Endodermal cell (in vitro differentiated cells): ENCODE data around the gene DPM1. TPM values are rescaled to one million over a fixed set of nuclear protein-coding genes. Genes with fewer than 3 reads are reported as not detected.

Experiments
- DNase-seq: peaks from one replicate; pipeline ENCODE4 v3.0.0-alpha.2; 2017
- H3K27ac ChIP-seq: 2 replicates; pipeline ENCODE4 v1.5.1; 2013; ENCODE audit warnings: mild to moderate bottlenecking, low read depth, low read length, moderate library complexity
- H3K27me3 ChIP-seq: 2 replicates; pipeline ENCODE4 v1.6.1; 2013; ENCODE audit warnings: mild to moderate bottlenecking, low read length, moderate library complexity; ENCODE audit not compliant: insufficient read depth, control insufficient read depth, poor library complexity, severe bottlenecking
- H3K36me3 ChIP-seq: 2 replicates; pipeline ENCODE4 v1.7.0; 2013; ENCODE audit warnings: mild to moderate bottlenecking, low read length, moderate library complexity; ENCODE audit not compliant: control insufficient read depth, insufficient read depth
- H3K4me1 ChIP-seq: one replicate; pipeline ENCODE4 v1.7.0; 2013; ENCODE audit warnings: low read length; ENCODE audit not compliant: control insufficient read depth, insufficient read depth
- H3K4me3 ChIP-seq: 2 replicates; pipeline ENCODE4 v1.5.1; 2013; ENCODE audit warnings: mild to moderate bottlenecking, low read length, moderate library complexity
- H3K9ac ChIP-seq: 2 replicates; pipeline ENCODE4 v1.6.1; 2013; ENCODE audit warnings: mild to moderate bottlenecking, low read length, moderate library complexity; ENCODE audit not compliant: poor library complexity, severe bottlenecking; ENCODE audit errors: extremely low read depth
- H3K9me3 ChIP-seq: 2 replicates; pipeline ENCODE4 v1.6.1; 2013; ENCODE audit warnings: mild to moderate bottlenecking, low read length, moderate library complexity; ENCODE audit not compliant: control insufficient read depth
- H3K27ac Mint-ChIP-seq: 2 replicates; pipeline ENCODE4 v1.8.0; 2020; ENCODE audit warnings: mixed read lengths
- H3K27me3 Mint-ChIP-seq: 2 replicates; pipeline ENCODE4 v1.8.0; 2021; ENCODE audit warnings: mild to moderate bottlenecking, mixed read lengths; ENCODE audit not compliant: insufficient read depth
- H3K36me3 Mint-ChIP-seq: 2 replicates; pipeline ENCODE4 v1.8.0; 2020; ENCODE audit warnings: low read depth, mixed read lengths
- H3K4me1 Mint-ChIP-seq: 2 replicates; pipeline ENCODE4 v1.8.0; 2020; ENCODE audit warnings: mixed read lengths
- H3K4me3 Mint-ChIP-seq: 2 replicates; pipeline ENCODE4 v1.8.0; 2020; ENCODE audit warnings: mild to moderate bottlenecking, moderate library complexity, mixed read lengths
- H3K9me3 Mint-ChIP-seq: 2 replicates; pipeline ENCODE4 v1.8.0; 2020; ENCODE audit warnings: mild to moderate bottlenecking, mixed read lengths
- CTCF ChIP-seq: fragments of 200-600 bp; sonication (generic); conservative IDR thresholded peaks from 2 replicates; pipeline ENCODE4 v1.5.0; 2021; ENCODE audit warnings: antibody characterized with exemption, mild to moderate bottlenecking
- WGBS, 2 experiments: methylation state at CpG; one replicate each; pipeline versions ENCODE4 v1.1.5 to v1.1.7; 2013; ENCODE audit warnings: missing lambda C conversion rate in 2 of 2, mixed read lengths in 1 of 2; ENCODE audit not compliant: insufficient coverage in 1 of 2, insufficient read length in 1 of 2; 5-methylcytosine and 5-hydroxymethylcytosine counted together
- total RNA-seq, 2 donors: library from RNA; stranded (reverse); fragmentation: NEBNext Ultra II Directional in 1 of 2; extraction: Animal tissue kit (Norgen Biotek cat#: 25700) in 1 of 2; gene quantifications; 2 replicates in 1 of 2; 3 replicates in 1 of 2; pipeline ENCODE4 v1.2.1, GENCODE V29; 2021

Gene DPM1
- total RNA-seq, 2 donors from 2014 or later: 54.9 to 58.8 TPM

GRCh38 chr20:50953821-50954220 lies 4.5 kb downstream of the DPM1 start:
- no peaks in the 10 kb centered on the region for H3K27me3 Mint-ChIP-seq

GRCh38 chr20:50953196-50953595 lies 5.1 kb downstream of the DPM1 start:
- peaks cover 44% of the 10 kb centered on the region for H3K36me3 Mint-ChIP-seq
- peaks cover 68% of the 10 kb centered on the region for H3K36me3 ChIP-seq
- no peak overlapping the region for H3K27ac ChIP-seq
- no peak for DNase-seq
- H3K27ac Mint-ChIP-seq: no peak overlapping the region
- no peaks in the 10 kb centered on the region for H3K9me3 ChIP-seq
- no peak for TF ChIP-seq CTCF
- peaks cover 18% of the 10 kb centered on the region for H3K4me1 Mint-ChIP-seq
- H3K9me3 Mint-ChIP-seq: no peaks in the 10 kb centered on the region
- no peak overlapping the region for H3K4me3 Mint-ChIP-seq
- no peaks in the 10 kb centered on the region for H3K4me1 ChIP-seq
- WGBS, 2 experiments: 100% methylated on average over 1 to 2 of the region's 2 CpGs
- no peaks in the 10 kb centered on the region for H3K27me3 ChIP-seq
- no peaks in the 10 kb centered on the region for H3K27me3 Mint-ChIP-seq
- no peak overlapping the region for H3K9ac ChIP-seq
- H3K4me3 ChIP-seq: no peak overlapping the region

More at GRCh38 chr20:50953821-50954220, 4.5 kb downstream of the DPM1 start:
- Histone ChIP-seq H3K4me1 (no peaks in the 10 kb centered on the region), H3K27me3 (no peaks in the 10 kb centered on the region), H3K4me3 (no peak overlapping the region), H3K36me3 (peaks cover 62% of the 10 kb centered on the region), H3K27ac (no peak overlapping the region), H3K9me3 (no peaks in the 10 kb centered on the region), H3K9ac (no peak overlapping the region)
- Mint-ChIP-seq H3K9me3 (no peaks in the 10 kb centered on the region), H3K27ac (no peak overlapping the region), H3K4me3 (no peak overlapping the region), H3K4me1 (peaks cover 18% of the 10 kb centered on the region), H3K36me3 (peaks cover 41% of the 10 kb centered on the region)
- no peak for TF ChIP-seq CTCF
- DNase-seq: no peak

GRCh38 chr20:50948132-50948785 lies 10.1 kb downstream of the DPM1 start:
- H3K4me1 ChIP-seq: no peaks in the 10 kb centered on the region
- 78 to 95% methylated on average over 2 to 3 of the region's 4 CpGs for WGBS, 2 experiments
- Mint-ChIP-seq H3K27me3 (no peaks in the 10 kb centered on the region), H3K4me3 (no peak overlapping the region), H3K9me3 (no peaks in the 10 kb centered on the region), H3K27ac (no peak overlapping the region), H3K36me3 (peaks cover 67% of the 10 kb centered on the region), H3K4me1 (no peaks in the 10 kb centered on the region)
- H3K9ac ChIP-seq: no peak overlapping the region
- no peaks in the 10 kb centered on the region for H3K9me3 ChIP-seq
- H3K36me3 ChIP-seq: peaks cover 91% of the 10 kb centered on the region
- H3K27ac ChIP-seq: no peak overlapping the region
- no peak for TF ChIP-seq CTCF
- no peak for DNase-seq
- H3K4me3 ChIP-seq: no peak overlapping the region
- no peaks in the 10 kb centered on the region for H3K27me3 ChIP-seq
